ENCODE measurements around the gene RNF40.

GRCh38 chr16:30724641-30725417 is 37.3 kb upstream of the RNF40 start:
- TF ChIP-seq CTCF (IDR thresholded peaks at IDR 0.05) (no peak), POLR2A (IDR thresholded peaks at IDR 0.05) (no peak)
